NB4 (cell line): ENCODE results near the gene ARSI.

ENCODE experiments used
- MYC ChIP-seq: IDR thresholded peaks from 2 replicates; pipeline ENCODE4 v1.6.1; 2011; ENCODE audit warnings: low read depth, low read length
- POLR2A ChIP-seq: IDR thresholded peaks from 2 replicates; pipeline ENCODE4 v1.6.1; 2011; ENCODE audit warnings: mild to moderate bottlenecking; ENCODE audit not compliant: insufficient read length; ENCODE audit errors: extremely low read depth
- TF ChIP-seq, protein P1 (sequence below): IDR thresholded peaks from one replicate; pipeline ENCODE4 v1.5.1; 2012; ENCODE audit warnings: low read depth, low read length
- TF ChIP-seq, protein P2 (sequence below): IDR thresholded peaks from 2 replicates; pipeline ENCODE4 v1.6.1; 2011; ENCODE audit warnings: low read depth, low read length

DNA sequence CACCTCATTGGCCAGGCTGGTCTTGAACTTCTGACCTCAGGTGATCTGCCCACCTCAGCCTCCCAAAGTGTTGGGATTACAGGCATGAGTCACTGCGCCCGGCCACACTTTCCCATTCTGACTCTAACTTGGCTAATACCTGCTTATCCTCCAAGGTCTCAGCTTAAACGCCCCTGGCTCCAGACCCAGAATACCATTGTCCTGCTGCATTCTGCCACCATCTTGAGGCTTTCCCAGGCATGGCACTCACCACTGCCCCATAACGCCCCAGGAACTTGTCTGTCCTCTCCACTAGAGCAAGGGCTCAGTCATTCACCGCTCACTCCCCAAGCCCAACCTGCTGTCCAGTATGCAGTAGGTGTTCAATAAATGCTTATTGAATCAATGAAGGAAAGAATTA lies 53.0 kb downstream of the ARSI start:
- TF ChIP-seq, protein P1, sequence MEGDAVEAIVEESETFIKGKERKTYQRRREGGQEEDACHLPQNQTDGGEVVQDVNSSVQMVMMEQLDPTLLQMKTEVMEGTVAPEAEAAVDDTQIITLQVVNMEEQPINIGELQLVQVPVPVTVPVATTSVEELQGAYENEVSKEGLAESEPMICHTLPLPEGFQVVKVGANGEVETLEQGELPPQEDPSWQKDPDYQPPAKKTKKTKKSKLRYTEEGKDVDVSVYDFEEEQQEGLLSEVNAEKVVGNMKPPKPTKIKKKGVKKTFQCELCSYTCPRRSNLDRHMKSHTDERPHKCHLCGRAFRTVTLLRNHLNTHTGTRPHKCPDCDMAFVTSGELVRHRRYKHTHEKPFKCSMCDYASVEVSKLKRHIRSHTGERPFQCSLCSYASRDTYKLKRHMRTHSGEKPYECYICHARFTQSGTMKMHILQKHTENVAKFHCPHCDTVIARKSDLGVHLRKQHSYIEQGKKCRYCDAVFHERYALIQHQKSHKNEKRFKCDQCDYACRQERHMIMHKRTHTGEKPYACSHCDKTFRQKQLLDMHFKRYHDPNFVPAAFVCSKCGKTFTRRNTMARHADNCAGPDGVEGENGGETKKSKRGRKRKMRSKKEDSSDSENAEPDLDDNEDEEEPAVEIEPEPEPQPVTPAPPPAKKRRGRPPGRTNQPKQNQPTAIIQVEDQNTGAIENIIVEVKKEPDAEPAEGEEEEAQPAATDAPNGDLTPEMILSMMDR = no peak
- TF ChIP-seq POLR2A (no peak), MYC (no peak)
- TF ChIP-seq, protein P2, sequence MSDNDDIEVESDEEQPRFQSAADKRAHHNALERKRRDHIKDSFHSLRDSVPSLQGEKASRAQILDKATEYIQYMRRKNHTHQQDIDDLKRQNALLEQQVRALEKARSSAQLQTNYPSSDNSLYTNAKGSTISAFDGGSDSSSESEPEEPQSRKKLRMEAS = no peak
